WTC11 (cell line): ENCODE results near the gene PPP1R27.

ENCODE experiments used
- AFF4 ChIP-seq: sonication (generic); formaldehyde crosslinking; IDR thresholded peaks from 2 replicates; pipeline ENCODE4 v1.8.1; 2023; ENCODE audit warnings: mild to moderate bottlenecking, missing genetic modification reagents, borderline replicate concordance
- CTCF ChIP-seq: fragments of 200-600 bp; IDR thresholded peaks from 2 replicates; pipeline ENCODE4 v1.8.0; 2022; ENCODE audit warnings: antibody characterized with exemption
- FOXP4 ChIP-seq: sonication (generic); formaldehyde crosslinking; IDR thresholded peaks from 2 replicates; pipeline ENCODE4 v1.8.0; 2022; ENCODE audit warnings: mild to moderate bottlenecking, missing genetic modification reagents
- HMGXB4 ChIP-seq: sonication (generic); formaldehyde crosslinking; IDR thresholded peaks from 2 replicates; pipeline ENCODE4 v1.8.1; 2023; ENCODE audit warnings: mild to moderate bottlenecking, moderate library complexity, missing genetic modification reagents
- KAT7 ChIP-seq: sonication (generic); formaldehyde crosslinking; IDR thresholded peaks from 2 replicates; pipeline ENCODE4 v1.8.1; 2023; ENCODE audit warnings: missing genetic modification reagents, mild to moderate bottlenecking, borderline replicate concordance
- MAX ChIP-seq: sonication (generic); formaldehyde crosslinking; IDR thresholded peaks from 2 replicates; pipeline ENCODE4 v1.8.0; 2022; ENCODE audit warnings: mild to moderate bottlenecking, missing genetic modification reagents
- PREB ChIP-seq: sonication (generic); formaldehyde crosslinking; IDR thresholded peaks from 2 replicates; pipeline ENCODE4 v1.8.1; 2022; ENCODE audit warnings: mild to moderate bottlenecking, missing genetic modification reagents, moderate library complexity, borderline replicate concordance

- TF ChIP-seq FOXP4 (no peak), CTCF (no peak), KAT7 (CRISPR knock-in tag) (0 out of 2 replicates have a peak, but pooled peaks have one; percentile 8), PREB (CRISPR knock-in tag) (no peak), HMGXB4 (CRISPR knock-in tag) (no peak), MAX (CRISPR knock-in tag) (no peak), AFF4 (no peak)
Measured at GRCh38 chr17:81831957-81832607, 2.8 kb downstream of the PPP1R27 start.
